Measurements from ENCODE around the gene MTCL1. TPM values are rescaled to one million over a fixed set of nuclear protein-coding genes. Genes with fewer than 3 reads are reported as not detected.

The MTCL1 gene
- polyA plus RNA-seq, 3 donors, result not detected

DNA sequence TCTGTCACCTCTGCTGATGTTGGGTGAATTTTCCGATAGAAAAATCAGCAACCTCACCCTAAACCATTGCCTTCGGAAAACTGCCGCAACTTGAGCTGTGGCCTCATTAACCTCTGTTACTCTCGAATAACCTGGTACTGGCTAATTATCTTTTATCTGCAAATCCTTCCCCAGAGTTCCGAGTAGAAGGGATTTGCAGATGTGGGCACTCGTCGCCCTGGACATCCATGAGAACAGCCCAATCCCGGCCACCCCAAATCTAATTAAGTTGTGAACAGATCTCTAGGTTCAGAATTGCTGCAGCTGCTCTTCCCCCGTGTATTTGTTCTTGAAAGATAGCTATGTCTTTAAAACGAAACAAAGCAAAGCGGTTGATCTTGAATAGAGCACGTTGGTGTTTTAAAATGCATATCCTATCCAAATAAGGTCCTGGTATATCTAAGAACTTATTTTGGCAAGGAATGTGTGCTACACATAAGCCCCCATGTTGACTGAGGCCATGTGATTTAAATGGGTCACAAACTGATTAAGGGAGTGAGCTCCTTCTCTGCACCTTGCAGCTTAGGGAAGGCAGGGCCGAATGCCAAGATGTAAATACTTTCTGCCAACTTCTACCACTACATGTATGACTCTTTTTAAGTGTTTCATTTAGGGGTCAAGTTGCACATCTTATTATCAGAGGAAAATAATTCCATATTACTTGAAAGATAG lies 88.2 kb downstream of the MTCL1 start:
- no peak for DNase-seq
- H3K4me3 Mint-ChIP-seq, result no peak overlapping the region
- intact Hi-C loops (cut with micrococcal nuclease), result no loop called here
- WGBS (ENCODE audit: insufficient coverage), result 94% methylated on average over 8 of the region's 13 CpGs
- no peak overlapping the region for H2AFZ ChIP-seq (ENCODE audit: insufficient read depth, low read depth, low read length, poor library complexity, severe bottlenecking)
- H3K27ac Mint-ChIP-seq, result no peak overlapping the region
- H3K9me3 ChIP-seq (replicated peaks in 1 of 2; ENCODE audit: control insufficient read depth in 1 of 2, insufficient read depth in 1 of 2, low read length in 2 of 2), result no peaks in the 10 kb centered on the region
- TF ChIP-seq, protein P1, sequence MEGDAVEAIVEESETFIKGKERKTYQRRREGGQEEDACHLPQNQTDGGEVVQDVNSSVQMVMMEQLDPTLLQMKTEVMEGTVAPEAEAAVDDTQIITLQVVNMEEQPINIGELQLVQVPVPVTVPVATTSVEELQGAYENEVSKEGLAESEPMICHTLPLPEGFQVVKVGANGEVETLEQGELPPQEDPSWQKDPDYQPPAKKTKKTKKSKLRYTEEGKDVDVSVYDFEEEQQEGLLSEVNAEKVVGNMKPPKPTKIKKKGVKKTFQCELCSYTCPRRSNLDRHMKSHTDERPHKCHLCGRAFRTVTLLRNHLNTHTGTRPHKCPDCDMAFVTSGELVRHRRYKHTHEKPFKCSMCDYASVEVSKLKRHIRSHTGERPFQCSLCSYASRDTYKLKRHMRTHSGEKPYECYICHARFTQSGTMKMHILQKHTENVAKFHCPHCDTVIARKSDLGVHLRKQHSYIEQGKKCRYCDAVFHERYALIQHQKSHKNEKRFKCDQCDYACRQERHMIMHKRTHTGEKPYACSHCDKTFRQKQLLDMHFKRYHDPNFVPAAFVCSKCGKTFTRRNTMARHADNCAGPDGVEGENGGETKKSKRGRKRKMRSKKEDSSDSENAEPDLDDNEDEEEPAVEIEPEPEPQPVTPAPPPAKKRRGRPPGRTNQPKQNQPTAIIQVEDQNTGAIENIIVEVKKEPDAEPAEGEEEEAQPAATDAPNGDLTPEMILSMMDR (IDR thresholded peaks at IDR 0.05), result no peak
- H4K20me1 ChIP-seq (ENCODE audit: insufficient read depth, low read length), result no peaks in the 10 kb centered on the region
- no peaks in the 10 kb centered on the region for H3K79me2 ChIP-seq (ENCODE audit: insufficient read depth, low read length)
- no peak overlapping the region for H3K9ac ChIP-seq (ENCODE audit: insufficient read depth, low read length, poor library complexity, severe bottlenecking)
- H3K4me2 ChIP-seq (replicated peaks; ENCODE audit: extremely low read depth, low read length, poor library complexity, severe bottlenecking), result no peak overlapping the region
- H3K4me3 ChIP-seq (replicated peaks in 1 of 3; ENCODE audit: low read depth in 2 of 3, low read length in 3 of 3), result no peak overlapping the region
- H3K4me1 Mint-ChIP-seq, result peaks cover 9% of the 10 kb centered on the region
- H3K27me3 ChIP-seq (ENCODE audit: control insufficient read depth in 2 of 2, insufficient read depth in 2 of 2, low read length in 2 of 2), result no peaks in the 10 kb centered on the region
- H3K36me3 ChIP-seq (replicated peaks in 1 of 2; ENCODE audit: control insufficient read depth in 1 of 2, insufficient read depth in 2 of 2, low read length in 2 of 2), result no peaks in the 10 kb centered on the region
- H3K9me3 Mint-ChIP-seq, result peaks cover 0 to 2% (median 0%) of the 10 kb centered on the region in 7 donors
- no peak overlapping the region for H3K27ac ChIP-seq (ENCODE audit: low read depth in 1 of 2, low read length in 2 of 2)
- no peaks in the 10 kb centered on the region for H3K4me1 ChIP-seq (ENCODE audit: control insufficient read depth in 1 of 2, insufficient read depth in 2 of 2, low read length in 2 of 2)
- no peaks in the 10 kb centered on the region for H3K36me3 Mint-ChIP-seq
- H3K27me3 Mint-ChIP-seq (ENCODE audit: low read depth in 3 of 3), result peaks cover 6 to 9% (median 9%) of the 10 kb centered on the region in 3 donors

DNA sequence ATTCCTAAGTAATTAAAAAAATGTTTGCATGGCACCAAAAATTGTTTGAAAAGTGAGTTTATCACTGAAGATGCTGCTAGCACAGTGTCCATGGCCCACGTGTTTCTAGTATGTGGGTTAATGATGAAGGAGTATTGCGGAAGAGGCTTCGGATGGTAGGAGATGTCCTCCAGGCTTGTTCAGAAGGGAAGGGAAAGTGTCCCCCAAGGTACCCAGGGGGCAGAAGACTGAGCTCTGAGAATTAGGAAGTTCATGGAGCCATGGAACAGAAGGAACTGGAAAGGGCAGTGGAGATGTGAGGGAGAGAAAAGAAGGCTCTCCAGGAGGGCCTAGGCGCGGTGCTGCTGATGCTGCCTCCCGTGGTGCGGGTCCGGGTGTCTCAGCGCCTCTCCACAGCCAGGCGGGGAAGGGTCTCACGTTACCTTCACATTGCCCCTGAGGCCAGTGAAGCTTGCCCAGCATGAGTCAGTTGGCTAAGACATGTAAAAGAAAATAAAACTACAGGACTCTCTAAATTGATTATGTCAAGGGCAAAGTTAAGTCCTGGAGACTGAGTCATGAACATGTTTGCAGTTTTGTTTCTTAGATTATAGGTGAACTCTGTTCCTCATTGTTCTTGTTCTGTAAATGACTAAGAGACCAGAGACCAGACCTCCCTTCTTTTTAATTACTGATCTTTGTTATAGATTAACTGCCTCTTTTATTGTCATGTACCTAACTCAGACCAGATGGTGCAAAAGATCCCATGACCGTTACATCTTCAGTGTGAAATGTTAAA lies 89.0 kb downstream of the MTCL1 start:
- H4K20me1 ChIP-seq (ENCODE audit: insufficient read depth, low read length), result no peaks in the 10 kb centered on the region
- H3K4me3 ChIP-seq (replicated peaks in 1 of 3; ENCODE audit: low read depth in 2 of 3, low read length in 3 of 3), result no peak overlapping the region
- H3K4me2 ChIP-seq (replicated peaks; ENCODE audit: extremely low read depth, low read length, poor library complexity, severe bottlenecking), result no peak overlapping the region
- no peak for DNase-seq
- H3K4me1 ChIP-seq (ENCODE audit: control insufficient read depth in 1 of 2, insufficient read depth in 2 of 2, low read length in 2 of 2), result no peaks in the 10 kb centered on the region
- TF ChIP-seq, protein P1 (IDR thresholded peaks at IDR 0.05), result no peak
- no peaks in the 10 kb centered on the region for H3K36me3 ChIP-seq (replicated peaks in 1 of 2; ENCODE audit: control insufficient read depth in 1 of 2, insufficient read depth in 2 of 2, low read length in 2 of 2)
- Mint-ChIP-seq H3K4me3 (no peak overlapping the region), H3K27ac (no peak overlapping the region), H3K27me3 (ENCODE audit: low read depth in 3 of 3) (peaks cover 6 to 9% (median 9%) of the 10 kb centered on the region in 3 donors), H3K36me3 (no peaks in the 10 kb centered on the region), H3K9me3 (peaks cover 0 to 2% (median 0%) of the 10 kb centered on the region in 7 donors), H3K4me1 (peaks cover 9% of the 10 kb centered on the region)
- no peaks in the 10 kb centered on the region for H3K27me3 ChIP-seq (ENCODE audit: control insufficient read depth in 2 of 2, insufficient read depth in 2 of 2, low read length in 2 of 2)
- no peak overlapping the region for H2AFZ ChIP-seq (ENCODE audit: insufficient read depth, low read depth, low read length, poor library complexity, severe bottlenecking)
- no peaks in the 10 kb centered on the region for H3K79me2 ChIP-seq (ENCODE audit: insufficient read depth, low read length)
- H3K9me3 ChIP-seq (replicated peaks in 1 of 2; ENCODE audit: control insufficient read depth in 1 of 2, insufficient read depth in 1 of 2, low read length in 2 of 2), result no peaks in the 10 kb centered on the region
- WGBS (ENCODE audit: insufficient coverage), result 97% methylated on average over 11 of the region's 12 CpGs
- no peak overlapping the region for H3K9ac ChIP-seq (ENCODE audit: insufficient read depth, low read length, poor library complexity, severe bottlenecking)
- intact Hi-C loops (cut with micrococcal nuclease), result no loop called here
- H3K27ac ChIP-seq (ENCODE audit: low read depth in 1 of 2, low read length in 2 of 2), result no peak overlapping the region
